Kidney (tissue), 14 donors: Measurements from ENCODE around the gene ACTN3. TPM values are rescaled to one million over a fixed set of nuclear protein-coding genes. Genes with fewer than 3 reads are reported as not detected.
A peak's percentile ranks its signal among the peaks of the same experiment; 100 is the strongest.

Experiments
- DNase-seq, 5 donors: peaks; one replicate each; pipeline ENCODE4 v3.0.0-alpha.2; 2013 to 2020
- FAIRE-seq: peaks from 2 replicates; lab custom pipeline; 2012; peaks lifted over from hg19 to GRCh38; lab: Jason Lieb, UNC
- H3K27ac ChIP-seq, 2 donors: one replicate each; pipeline ENCODE4 v1.7.0; 2013; ENCODE audit warnings: low read depth in 2 of 2, low read length in 2 of 2, inconsistent platforms in 1 of 2
- H3K27me3 ChIP-seq: one replicate; pipeline ENCODE4 v1.7.1; 2013; ENCODE audit warnings: low read length, inconsistent platforms; ENCODE audit not compliant: control insufficient read depth, insufficient read depth
- H3K36me3 ChIP-seq, 3 donors: one replicate each; pipeline versions ENCODE4 v1.7.0 to v1.7.1; 2013; ENCODE audit warnings: low read length in 3 of 3, control low read depth in 1 of 3, inconsistent platforms in 1 of 3; ENCODE audit not compliant: insufficient read depth in 3 of 3, control insufficient read depth in 2 of 3
- H3K4me1 ChIP-seq, 3 donors: one replicate each; pipeline versions ENCODE4 v1.7.0 to v1.7.1; 2013; ENCODE audit warnings: low read length in 3 of 3, inconsistent platforms in 1 of 3, low read depth in 1 of 3; ENCODE audit not compliant: control insufficient read depth in 2 of 3, insufficient read depth in 2 of 3
- H3K4me3 ChIP-seq, 3 donors: one replicate each; pipeline versions ENCODE4 v1.7.0 to v1.8.1; 2013; ENCODE audit warnings: low read length in 3 of 3, control low read depth in 1 of 3, inconsistent platforms in 1 of 3
- H3K9ac ChIP-seq, 3 donors: one replicate each; pipeline versions ENCODE4 v1.7.0 to v1.7.1; 2013; ENCODE audit warnings: low read length in 3 of 3, control low read depth in 1 of 3, inconsistent platforms in 1 of 3
- H3K9me3 ChIP-seq, 3 donors: one replicate each; pipeline versions ENCODE4 v1.7.0 to v1.7.1; 2013; ENCODE audit warnings: low read length in 3 of 3, control low read depth in 1 of 3, inconsistent platforms in 1 of 3; ENCODE audit not compliant: control insufficient read depth in 2 of 3, insufficient read depth in 1 of 3
- CTCF ChIP-seq: IDR thresholded peaks from 3 replicates; pipeline ENCODE4 v1.5.1; 2012; ENCODE audit warnings: mild to moderate bottlenecking, moderate library complexity, borderline replicate concordance; ENCODE audit not compliant: insufficient read depth; ENCODE audit errors: extremely low read depth
- intact Hi-C: fragments of 100-400 bp; cut with DNase I; formaldehyde crosslinking; loops from one replicate; pipeline ENCODE4 v1.11.1; 2022
- polyA plus RNA-seq: library from polyadenylated mRNA; stranded (reverse); fragments of 350-450 nt; fragmentation: Illumina TruSeq; extraction: RNeasy Lipid Tissue Mini Kit (QIAGEN cat#74804); gene quantifications from one replicate; pipeline ENCODE4 v1.2.3, GENCODE V29; 2014; ENCODE audit warnings: low read depth, low replicate concordance; ENCODE audit not compliant: insufficient read depth
- total RNA-seq: library from RNA; stranded (reverse); fragmentation: NEBNext Ultra II Directional; extraction: Animal tissue kit (Norgen Biotek cat#: 25700); gene quantifications from one replicate; pipeline ENCODE4 v1.2.1, GENCODE V29; 2021
- donor health status: control.
- donor health status: control.
- donor health status: control.
- donor health status: control.
- donor health status: control.
- donor health status: DM: yes; HTN: yes; CAD: no.
- donor health status: Normal renal cell carcinoma (clear cell type).

Gene ACTN3
- total and polyA plus RNA-seq, 2 donors from 2014 or later, result 0.16 TPM; not detected in 1

- peaks cover 0 to 9% (median 4%) of the 10 kb centered on the region in 3 donors for H3K4me1 ChIP-seq
- DNase-seq (peak in 1 of 5 donors; percentile 62), FAIRE-seq (no peak)
- no peaks in the 10 kb centered on the region for H3K27me3 ChIP-seq
- no peak overlapping the region for H3K9ac ChIP-seq
- H3K27ac ChIP-seq, result no peak overlapping the region
- peaks cover 0 to 2% (median 0%) of the 10 kb centered on the region in 3 donors for H3K36me3 ChIP-seq
- H3K9me3 ChIP-seq, result no peaks in the 10 kb centered on the region
- intact Hi-C loops, result no loop called here
- no peak overlapping the region for H3K4me3 ChIP-seq
- TF ChIP-seq CTCF, result no peak
These were observed 411 bp downstream of the ACTN3 start for GRCh38 chr11:66546966-66547661.

DNA sequence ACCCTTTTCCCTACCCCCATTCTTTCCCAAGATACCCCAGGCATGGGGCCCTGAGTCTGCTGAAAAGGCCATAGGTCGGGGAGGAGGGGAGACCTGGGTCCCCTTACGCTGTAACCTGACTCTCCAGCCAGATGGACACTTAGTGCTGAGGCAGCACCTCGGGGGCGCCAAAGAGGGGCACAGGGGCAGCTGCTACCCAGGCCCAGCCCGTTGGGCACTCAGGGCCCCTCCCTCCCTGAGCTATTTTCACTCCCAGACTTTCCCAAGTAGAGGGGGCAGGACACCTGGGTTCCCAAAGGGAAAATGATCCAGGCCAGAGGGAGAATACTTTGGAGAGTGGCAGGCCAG lies 933 bp downstream of the ACTN3 start:
- FAIRE-seq (no peak), DNase-seq (peak in 1 of 5 donors; percentile 55)
- H3K27me3 ChIP-seq, result no peaks in the 10 kb centered on the region
- no peaks in the 10 kb centered on the region for H3K36me3 ChIP-seq
- no peak overlapping the region for H3K27ac ChIP-seq
- TF ChIP-seq CTCF, result no peak
- intact Hi-C loops, result no loop called here
- no peak overlapping the region for H3K4me3 ChIP-seq
- H3K9ac ChIP-seq, result no peak overlapping the region
- H3K4me1 ChIP-seq, result peaks cover 0 to 9% (median 4%) of the 10 kb centered on the region in 3 donors
- H3K9me3 ChIP-seq, result no peaks in the 10 kb centered on the region

DNA sequence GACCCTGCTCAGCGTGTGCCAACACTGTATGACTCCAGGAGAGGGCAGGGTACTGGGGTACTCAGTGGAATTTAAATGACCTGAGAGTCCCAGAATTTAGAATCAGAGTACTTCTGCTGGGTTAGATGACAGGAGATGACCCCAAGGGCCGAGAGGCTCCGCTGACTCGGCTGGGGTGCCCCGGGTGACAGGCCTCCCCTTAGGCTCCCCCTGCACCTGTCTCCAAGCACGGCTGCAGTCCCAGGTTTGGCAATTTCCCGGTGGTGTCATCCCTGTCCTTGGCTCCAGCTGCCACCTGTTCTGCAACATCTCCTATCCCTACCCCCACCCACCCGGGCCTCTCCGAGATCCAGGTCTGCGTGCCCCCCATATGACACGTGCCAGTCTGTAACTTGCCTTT lies 1.3 kb downstream of the ACTN3 start:
- Histone ChIP-seq H3K27ac (no peak overlapping the region), H3K36me3 (no peaks in the 10 kb centered on the region), H3K9me3 (no peaks in the 10 kb centered on the region), H3K4me3 (no peak overlapping the region), H3K27me3 (no peaks in the 10 kb centered on the region), H3K4me1 (peaks cover 0 to 9% (median 4%) of the 10 kb centered on the region in 3 donors), H3K9ac (no peak overlapping the region)
- intact Hi-C loops, result no loop called here
- DNase-seq, result no peak
- no peak for TF ChIP-seq CTCF
- FAIRE-seq, result no peak
